Muscle of leg (tissue), 11 donors: ENCODE data around the gene TAS1R2. TPM values are rescaled to one million over a fixed set of nuclear protein-coding genes. Genes with fewer than 3 reads are reported as not detected.

Experiments
- DNase-seq: peaks from one replicate; pipeline ENCODE4 v3.0.0; 2013
- H3K27ac ChIP-seq: one replicate; pipeline ENCODE4 v1.5.1; 2013; ENCODE audit warnings: mild to moderate bottlenecking, low read length, control low read depth
- H3K27me3 ChIP-seq: one replicate; pipeline ENCODE4 v1.6.1; 2013; ENCODE audit warnings: low read length; ENCODE audit not compliant: control insufficient read depth, insufficient read depth
- H3K36me3 ChIP-seq: one replicate; pipeline ENCODE4 v1.6.1; 2013; ENCODE audit warnings: low read length; ENCODE audit not compliant: control insufficient read depth, insufficient read depth
- H3K4me1 ChIP-seq: one replicate; pipeline ENCODE4 v1.6.1; 2013; ENCODE audit warnings: low read length; ENCODE audit not compliant: control insufficient read depth, insufficient read depth
- H3K4me3 ChIP-seq: one replicate; pipeline ENCODE4 v1.5.1; 2013; ENCODE audit warnings: low read length, control low read depth
- H3K9me3 ChIP-seq: replicated peaks from 2 replicates; pipeline ENCODE4 v1.6.1; 2013; ENCODE audit warnings: low read depth, low read length; ENCODE audit not compliant: control insufficient read depth
- WGBS: methylation state at CpG from one replicate; pipeline ENCODE4 v1.1.5; 2013; ENCODE audit warnings: missing lambda C conversion rate; ENCODE audit not compliant: insufficient coverage; 5-methylcytosine and 5-hydroxymethylcytosine counted together
- polyA plus RNA-seq, 8 donors: library from polyadenylated mRNA; unstranded; fragments of 120-200 nt; gene quantifications; one replicate each; pipeline versions ENCODE4 v1.2.1 to v1.2.3, GENCODE V29; 2013; ENCODE audit warnings: inconsistent platforms in 1 of 8, low replicate concordance in 1 of 8; ENCODE audit not compliant: insufficient read length in 8 of 8, insufficient read depth in 1 of 8
- total RNA-seq: library from RNA; stranded (reverse); fragments of 120-200 nt; gene quantifications from one replicate; pipeline ENCODE4 v1.2.4, GENCODE V29; 2013

TAS1R2 gene
- total and polyA plus RNA-seq, 9 donors = not detected

DNA sequence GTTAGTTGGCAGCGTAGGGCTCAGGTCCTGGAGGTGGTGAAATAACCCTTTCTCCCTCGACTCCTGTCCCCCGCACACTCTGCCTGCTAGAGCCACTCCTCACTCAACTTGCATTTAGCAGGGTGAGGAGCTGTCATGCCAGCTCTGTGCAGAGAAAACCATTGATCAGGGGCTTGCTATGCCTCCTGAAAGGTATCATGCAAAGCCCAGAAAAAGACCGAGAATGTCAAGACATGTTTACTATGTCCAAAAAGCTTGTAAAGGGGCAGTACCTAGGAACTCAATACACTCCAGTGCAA lies 24.9 kb upstream of the TAS1R2 start:
- Histone ChIP-seq H3K36me3 (peaks cover 20% of the 10 kb centered on the region), H3K27ac (no peak overlapping the region), H3K4me3 (no peak overlapping the region), H3K27me3 (no peaks in the 10 kb centered on the region), H3K4me1 (peaks cover 8% of the 10 kb centered on the region), H3K9me3 (no peaks in the 10 kb centered on the region)
- no peak for DNase-seq
- 73% methylated on average over 1 of the region's 4 CpGs for WGBS

DNA sequence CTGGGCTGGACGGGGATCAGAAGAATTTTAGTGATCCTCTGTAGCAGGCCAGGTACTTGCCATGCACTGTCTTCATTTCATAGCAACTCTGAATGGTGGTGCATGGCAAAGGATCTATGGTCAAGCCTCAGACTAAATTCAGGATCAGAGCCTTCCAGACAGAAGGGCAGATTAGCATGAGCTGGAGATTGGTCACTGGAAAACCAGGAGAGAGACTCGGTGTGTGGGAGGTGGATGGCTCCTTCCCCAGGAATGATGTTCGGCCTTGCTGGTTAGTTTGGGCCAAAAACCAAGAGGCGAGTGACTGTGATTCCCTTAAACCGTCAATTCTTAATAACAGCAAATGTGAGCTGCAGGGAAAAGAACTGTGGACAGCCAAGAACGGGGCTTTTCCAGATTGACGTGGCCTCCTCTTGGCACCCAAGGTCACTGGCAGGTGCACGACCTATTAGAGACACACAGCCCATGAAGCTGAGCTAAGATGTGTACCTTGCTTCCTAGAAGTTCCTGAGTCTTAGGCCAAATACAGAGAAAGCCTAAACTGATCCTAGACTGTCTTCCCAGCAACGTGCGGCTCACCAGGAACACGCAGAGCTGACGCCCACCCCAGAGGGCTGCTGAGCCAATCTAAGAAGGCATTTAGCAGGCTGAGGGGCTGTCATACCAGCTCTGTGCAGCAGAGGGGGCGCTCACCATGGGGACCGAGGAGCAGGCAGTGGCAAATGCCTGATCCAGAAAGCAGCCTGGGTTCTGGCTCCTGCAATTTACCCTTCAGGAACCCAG lies 24.4 kb upstream of the TAS1R2 start:
- 43% methylated on average over 13 of the region's 14 CpGs for WGBS
- H3K27me3 ChIP-seq = no peaks in the 10 kb centered on the region
- H3K9me3 ChIP-seq = no peaks in the 10 kb centered on the region
- H3K4me1 ChIP-seq = peaks cover 8% of the 10 kb centered on the region
- H3K4me3 ChIP-seq = no peak overlapping the region
- peak; percentile 65 for DNase-seq
- no peak overlapping the region for H3K27ac ChIP-seq
- peaks cover 20% of the 10 kb centered on the region for H3K36me3 ChIP-seq

DNA sequence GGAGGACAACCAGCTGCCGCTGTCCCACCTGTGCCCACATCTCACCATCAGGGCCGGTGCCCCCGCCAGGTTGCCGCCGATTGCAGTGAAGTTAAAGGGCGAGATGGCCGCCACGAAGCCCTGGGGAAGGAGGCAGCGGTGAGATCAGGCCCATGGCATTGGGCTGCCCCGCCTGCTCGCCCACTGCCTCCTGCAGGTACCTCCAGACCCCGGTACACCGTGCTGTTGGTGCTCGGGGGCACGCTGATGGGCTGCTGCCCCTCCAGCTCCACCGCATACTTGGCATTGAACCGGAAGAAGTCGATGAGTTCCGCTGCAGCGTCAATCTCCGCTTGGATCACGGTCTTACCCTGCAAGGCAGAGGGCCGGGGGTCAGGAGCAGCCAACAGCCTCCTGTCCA lies 23.6 kb upstream of the TAS1R2 start:
- Histone ChIP-seq H3K4me1 (peaks cover 8% of the 10 kb centered on the region), H3K4me3 (no peak overlapping the region), H3K36me3 (peaks cover 20% of the 10 kb centered on the region), H3K27ac (no peak overlapping the region), H3K9me3 (no peaks in the 10 kb centered on the region), H3K27me3 (no peaks in the 10 kb centered on the region)
- DNase-seq = no peak
- WGBS = 93% methylated on average over 20 of the region's 23 CpGs

DNA sequence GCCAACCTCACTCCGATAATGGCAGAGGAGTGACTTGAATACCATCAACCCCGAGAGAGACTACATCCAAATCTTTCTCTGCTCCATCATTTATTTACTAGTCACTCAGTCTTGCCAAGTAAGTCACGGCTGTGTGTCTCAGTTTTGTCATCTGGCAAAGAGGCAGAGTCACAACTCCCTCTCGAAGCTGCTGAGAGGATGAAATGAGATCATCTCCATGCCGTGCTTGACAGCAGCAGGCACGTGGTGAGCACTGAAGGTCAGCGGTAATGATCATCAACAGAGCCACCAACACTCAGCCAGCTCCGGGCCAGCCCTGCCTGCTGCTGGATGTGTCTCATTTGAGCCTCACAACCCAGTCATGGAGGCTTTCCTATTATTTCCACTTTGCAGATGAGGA lies 23.0 kb upstream of the TAS1R2 start:
- H3K4me3 ChIP-seq = no peak overlapping the region
- WGBS = 60% methylated on average over 8 of the region's 8 CpGs
- DNase-seq = no peak
- no peaks in the 10 kb centered on the region for H3K27me3 ChIP-seq
- H3K27ac ChIP-seq = no peak overlapping the region
- no peaks in the 10 kb centered on the region for H3K9me3 ChIP-seq
- peaks cover 20% of the 10 kb centered on the region for H3K36me3 ChIP-seq
- peaks cover 8% of the 10 kb centered on the region for H3K4me1 ChIP-seq

DNA sequence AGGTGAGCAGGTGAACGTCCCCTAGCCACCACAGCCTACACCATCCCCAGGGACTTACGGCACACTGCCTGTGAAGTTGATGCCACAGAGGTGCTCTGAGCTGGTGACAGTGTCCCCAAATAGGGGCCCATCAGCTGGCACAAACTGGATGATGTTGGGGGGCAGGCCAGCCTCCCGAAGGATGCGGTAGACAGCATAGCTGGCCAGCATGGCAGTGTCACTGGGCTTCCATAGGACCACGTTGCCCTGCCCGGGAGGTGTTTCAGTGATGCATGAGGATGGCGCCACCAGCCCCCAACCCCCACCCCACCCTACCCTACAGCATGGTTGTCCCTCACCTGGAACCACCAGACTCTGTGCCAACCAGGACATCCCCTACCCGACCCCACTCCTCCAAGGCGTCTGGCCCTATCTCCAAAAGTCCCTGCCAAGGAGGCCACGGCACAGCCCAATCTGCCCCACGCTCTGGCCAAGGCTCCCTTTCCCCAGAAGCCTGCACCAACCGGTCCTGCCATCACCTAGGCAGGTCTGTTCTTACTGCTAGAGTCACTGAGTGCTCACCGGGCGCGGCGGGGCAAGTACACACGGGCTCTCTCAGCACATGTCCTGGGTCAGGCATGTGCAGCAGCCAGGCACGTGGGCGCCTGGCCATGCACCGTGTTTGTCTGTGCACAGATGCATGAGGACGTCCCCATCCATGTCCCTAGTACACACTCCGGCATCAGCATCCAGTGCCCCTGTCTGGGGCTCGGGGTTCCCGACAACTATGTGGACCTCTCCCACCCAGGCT lies 22.4 kb upstream of the TAS1R2 start:
- H3K36me3 ChIP-seq = peaks cover 20% of the 10 kb centered on the region
- no peak for DNase-seq

DNA sequence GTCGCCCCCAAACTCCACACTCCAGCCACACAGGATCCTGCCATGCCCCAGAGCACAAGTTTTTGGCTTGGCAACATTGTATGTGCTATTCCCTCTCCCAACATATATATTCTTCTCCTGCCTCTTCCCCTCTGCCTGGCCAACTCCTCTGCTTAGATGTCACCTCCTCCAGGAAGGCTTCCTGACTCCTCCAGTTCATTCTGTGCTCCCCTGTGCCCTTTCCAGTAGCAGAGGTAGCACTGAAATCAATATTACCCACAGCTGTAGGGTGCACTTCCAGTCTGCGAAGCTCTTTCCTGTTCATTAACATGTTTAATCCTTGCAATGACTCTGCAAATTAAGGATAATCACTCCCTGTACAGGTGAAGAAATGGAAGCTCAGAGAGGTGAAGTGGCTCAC lies 21.7 kb upstream of the TAS1R2 start:
- Histone ChIP-seq H3K4me3 (no peak overlapping the region), H3K4me1 (peaks cover 7% of the 10 kb centered on the region), H3K9me3 (no peaks in the 10 kb centered on the region), H3K27me3 (no peaks in the 10 kb centered on the region), H3K27ac (no peak overlapping the region), H3K36me3 (peaks cover 20% of the 10 kb centered on the region)
- WGBS = 95% methylated on average over 1 of the region's 2 CpGs
- no peak for DNase-seq

More for the DNA sequence above, 22.4 kb upstream of the TAS1R2 start:
- Histone ChIP-seq H3K4me1 (peaks cover 8% of the 10 kb centered on the region), H3K27me3 (no peaks in the 10 kb centered on the region), H3K9me3 (no peaks in the 10 kb centered on the region), H3K4me3 (no peak overlapping the region), H3K27ac (no peak overlapping the region)
- WGBS = 87% methylated on average over 23 of the region's 24 CpGs

DNA sequence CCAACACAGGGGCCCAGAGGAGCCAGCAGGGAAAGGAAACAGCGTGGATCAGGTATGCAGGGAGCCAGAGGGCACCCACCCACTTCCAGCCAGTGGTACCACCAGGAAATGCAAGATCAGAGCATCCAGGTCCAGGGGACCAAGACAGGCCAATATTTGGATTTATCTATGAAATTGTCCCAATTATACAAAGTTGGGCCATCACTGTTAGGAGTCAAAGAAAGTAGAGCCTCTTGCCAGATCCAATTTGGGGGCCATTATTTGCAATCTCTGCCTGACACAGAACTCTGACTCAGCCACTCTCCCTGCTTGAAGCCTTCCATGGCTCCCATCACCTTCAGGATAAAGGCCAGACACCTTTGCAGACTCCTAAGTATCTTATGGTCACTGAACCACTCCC lies 21.1 kb upstream of the TAS1R2 start:
- Histone ChIP-seq H3K36me3 (peaks cover 20% of the 10 kb centered on the region), H3K27ac (no peak overlapping the region), H3K4me3 (no peak overlapping the region), H3K9me3 (no peaks in the 10 kb centered on the region), H3K4me1 (peaks cover 2% of the 10 kb centered on the region), H3K27me3 (no peaks in the 10 kb centered on the region)
- WGBS = no CpG with 5 or more reads among the region's 1 CpG
- DNase-seq = no peak

DNA sequence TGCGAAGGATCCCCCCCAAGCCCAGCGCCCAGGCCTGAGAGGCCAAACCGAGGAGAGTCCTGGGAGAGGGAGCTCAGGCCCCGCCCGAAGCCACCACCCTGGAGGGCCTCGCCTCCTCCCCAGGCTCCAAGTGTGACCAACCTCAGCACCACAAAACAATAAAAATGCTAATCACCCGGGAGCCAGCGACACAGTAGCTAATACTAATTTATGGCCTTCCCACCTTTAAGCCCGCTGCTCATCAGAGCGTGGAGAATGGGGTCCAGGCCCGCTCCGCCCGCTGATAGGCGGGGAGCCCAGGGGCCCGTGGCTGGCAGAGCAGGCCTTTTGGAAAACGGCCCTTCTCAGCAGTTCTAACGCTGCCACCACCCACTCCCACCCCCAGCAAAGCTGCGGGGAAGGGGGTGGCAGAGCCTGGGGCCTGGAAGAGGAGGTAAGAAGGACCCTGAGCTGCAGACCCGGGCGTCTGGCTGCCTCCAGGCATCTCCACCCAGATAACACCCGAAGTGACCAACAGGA lies 20.4 kb upstream of the TAS1R2 start:
- no peaks in the 10 kb centered on the region for H3K9me3 ChIP-seq
- no peak for DNase-seq
- H3K4me1 ChIP-seq = peaks cover 3% of the 10 kb centered on the region
- H3K27me3 ChIP-seq = no peaks in the 10 kb centered on the region
- no peak overlapping the region for H3K4me3 ChIP-seq
- 64% methylated on average over 3 of the region's 21 CpGs for WGBS
- no peak overlapping the region for H3K27ac ChIP-seq
- H3K36me3 ChIP-seq = peaks cover 20% of the 10 kb centered on the region

DNA sequence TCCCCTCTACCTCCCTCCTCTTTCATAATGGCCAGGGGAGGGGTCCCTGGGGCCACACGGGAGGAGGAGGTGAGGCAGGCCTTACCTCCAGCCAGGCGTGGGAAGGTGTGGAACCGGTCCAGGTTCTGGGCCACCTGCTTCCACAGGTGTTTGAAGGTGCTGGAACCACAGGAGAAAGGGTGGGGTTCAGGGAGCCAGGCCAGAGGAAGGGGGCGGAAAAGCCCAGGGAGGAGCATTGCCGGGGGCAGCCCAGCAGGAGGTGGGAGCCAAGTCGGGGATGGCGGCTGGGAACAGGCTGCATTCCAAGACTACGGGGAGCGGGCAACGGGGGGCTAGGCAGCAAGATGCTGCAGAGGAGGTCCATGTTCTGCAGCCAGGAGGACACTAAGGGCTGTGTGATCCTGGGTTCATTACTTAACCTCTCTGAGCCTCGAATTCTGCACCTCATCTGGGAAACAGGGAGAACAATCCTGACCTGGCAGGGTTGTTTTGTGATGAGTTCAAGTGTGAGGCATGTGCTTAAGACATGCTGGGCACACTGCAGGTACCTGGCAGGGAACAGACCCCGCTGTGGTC lies 19.8 kb upstream of the TAS1R2 start:
- no peak for DNase-seq
- Histone ChIP-seq H3K4me1 (peaks cover 6% of the 10 kb centered on the region), H3K27ac (no peak overlapping the region), H3K4me3 (no peak overlapping the region), H3K9me3 (no peaks in the 10 kb centered on the region), H3K27me3 (no peaks in the 10 kb centered on the region), H3K36me3 (peaks cover 17% of the 10 kb centered on the region)
- WGBS = 65% methylated on average over 11 of the region's 12 CpGs

DNA sequence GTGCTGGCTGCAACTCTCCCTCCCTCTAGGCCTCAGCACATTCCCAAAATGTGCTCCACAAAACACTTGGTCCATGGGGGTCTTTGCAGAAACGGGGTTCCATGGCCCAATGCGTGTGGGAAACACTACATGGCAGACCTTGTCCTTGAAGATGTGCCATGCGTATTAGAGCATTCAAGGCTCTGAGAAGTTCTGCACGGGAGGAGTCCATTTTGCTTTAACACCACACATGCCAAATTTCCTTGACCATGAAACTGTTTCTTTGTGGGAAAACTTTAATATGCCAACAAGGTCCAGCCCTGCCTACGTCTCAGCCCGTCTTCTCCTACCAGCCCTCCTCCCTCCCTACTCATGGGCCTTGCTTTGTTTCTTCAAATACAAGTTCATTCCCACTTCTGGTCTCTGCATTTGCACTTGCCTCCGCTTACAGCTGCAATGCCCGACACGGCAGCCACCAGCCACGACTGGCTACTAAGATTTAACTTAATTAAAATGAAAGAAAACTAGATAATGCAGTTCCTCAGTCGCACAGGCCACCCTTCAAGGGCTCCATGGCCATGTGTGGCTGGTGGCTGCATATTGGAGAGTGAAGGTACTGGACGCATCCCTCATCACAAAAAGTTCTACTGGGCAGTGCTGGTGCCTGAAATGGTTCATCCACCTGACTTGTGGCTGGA lies 19.2 kb upstream of the TAS1R2 start:
- H3K9me3 ChIP-seq = no peaks in the 10 kb centered on the region
- no peak overlapping the region for H3K4me3 ChIP-seq
- H3K27me3 ChIP-seq = no peaks in the 10 kb centered on the region
- H3K27ac ChIP-seq = no peak overlapping the region
- peaks cover 23% of the 10 kb centered on the region for H3K36me3 ChIP-seq
- peaks cover 6% of the 10 kb centered on the region for H3K4me1 ChIP-seq
- no peak for DNase-seq
- WGBS = 67% methylated on average over 6 of the region's 12 CpGs
